Hepatocyte (in vitro differentiated cells): ENCODE results near the gene STIM1. TPM values are rescaled to one million over a fixed set of nuclear protein-coding genes. Genes with fewer than 3 reads are reported as not detected.
"Not testable (repeated sequence)": the region's sequence is repeated elsewhere in the genome, so short reads cannot be mapped to it uniquely, and the experiment has no call there.

Source experiments
- DNase-seq: peaks from one replicate; pipeline ENCODE4 v3.0.0-alpha.2; 2016; ENCODE audit warnings: low spot score
- H2AFZ ChIP-seq: fragments of 200-600 bp; sonication (generic); 2 replicates; pipeline ENCODE4 v1.6.0; 2016; ENCODE audit warnings: antibody characterized with exemption, mild to moderate bottlenecking
- H3K27ac ChIP-seq: fragments of 200-600 bp; sonication (generic); 2 replicates; pipeline ENCODE4 v1.5.1; 2016; ENCODE audit warnings: mild to moderate bottlenecking
- H3K27me3 ChIP-seq: fragments of 200-600 bp; sonication (generic); 2 replicates; pipeline ENCODE4 v1.6.1; 2016
- H3K36me3 ChIP-seq: fragments of 200-600 bp; sonication (generic); replicated peaks from 2 replicates; pipeline ENCODE4 v1.5.1; 2016; ENCODE audit warnings: low read depth; ENCODE audit not compliant: insufficient read depth
- H3K4me1 ChIP-seq: fragments of 200-600 bp; sonication (generic); 2 replicates; pipeline ENCODE4 v1.5.1; 2016; ENCODE audit warnings: mild to moderate bottlenecking, moderate library complexity; ENCODE audit not compliant: insufficient read depth
- H3K4me2 ChIP-seq: fragments of 200-600 bp; sonication (generic); 2 replicates; pipeline ENCODE4 v1.6.0; 2016
- H3K4me3 ChIP-seq: fragments of 200-600 bp; sonication (generic); 2 replicates; pipeline ENCODE4 v1.5.1; 2016; ENCODE audit warnings: mild to moderate bottlenecking
- H3K79me2 ChIP-seq: fragments of 200-600 bp; sonication (generic); 2 replicates; pipeline ENCODE4 v1.6.0; 2017; ENCODE audit warnings: mild to moderate bottlenecking
- H3K9me2 ChIP-seq: fragments of 200-600 bp; sonication (generic); replicated peaks from 2 replicates; pipeline ENCODE4 v1.6.0; 2017; ENCODE audit warnings: mild to moderate bottlenecking; ENCODE audit not compliant: insufficient read depth
- H3K9me3 ChIP-seq: fragments of 200-600 bp; sonication (generic); 2 replicates; pipeline ENCODE4 v1.5.1; 2016; ENCODE audit warnings: low read depth, mild to moderate bottlenecking
- H4K20me1 ChIP-seq: fragments of 200-600 bp; sonication (generic); 2 replicates; pipeline ENCODE4 v1.6.0; 2016; ENCODE audit warnings: mild to moderate bottlenecking; ENCODE audit not compliant: insufficient read depth, poor library complexity, severe bottlenecking
- CTCF ChIP-seq: fragments of 200-600 bp; sonication (generic); IDR thresholded peaks from 2 replicates; pipeline ENCODE4 v1.5.1; 2016; ENCODE audit warnings: antibody characterized with exemption, mild to moderate bottlenecking; ENCODE audit not compliant: poor library complexity
- EZH2 ChIP-seq: fragments of 200-600 bp; sonication (generic); IDR thresholded peaks from 2 replicates; pipeline ENCODE4 v1.6.1; 2016; ENCODE audit warnings: antibody characterized with exemption, mild to moderate bottlenecking, borderline replicate concordance
- EZH2phosphoT487 ChIP-seq: fragments of 200-600 bp; sonication (generic); IDR thresholded peaks from one replicate; pipeline ENCODE4 v1.6.1; 2018; ENCODE audit warnings: antibody characterized with exemption, mild to moderate bottlenecking, low read depth, moderate library complexity; ENCODE audit not compliant: unreplicated experiment, severe bottlenecking
- WGBS: methylation state at CpG from one replicate; pipeline ENCODE4 v1.1.6; 2016; ENCODE audit warnings: low lambda C conversion rate; ENCODE audit errors: missing lambda C conversion rate; 5-methylcytosine and 5-hydroxymethylcytosine counted together
- polyA plus RNA-seq: library from polyadenylated mRNA; unstranded; fragments of >200 nt; fragmentation: Nextera tagmentation; extraction: Ambion mirVana; gene quantifications from 2 replicates; pipeline ENCODE4 v1.2.1, GENCODE V29; 2016
- total RNA-seq: library from RNA; depleted of rRNA; stranded (reverse); fragments of >200 nt; gene quantifications from 2 replicates; pipeline ENCODE4 v1.2.3, GENCODE V29; 2014

STIM1 gene
- total and polyA plus RNA-seq, 2 experiments from 2014 or later = 18.5 to 19.6 TPM

- TF ChIP-seq CTCF (no peak), EZH2phosphoT487 (no peak), EZH2 (no peak)
- WGBS = 85% methylated on average over 2 of the region's 2 CpGs
- Histone ChIP-seq H3K27ac (no peak overlapping the region), H3K9me2 (no peaks in the 10 kb centered on the region), H3K27me3 (no peaks in the 10 kb centered on the region), H3K4me1 (peaks cover 15% of the 10 kb centered on the region), H3K36me3 (no peaks in the 10 kb centered on the region), H3K9me3 (no peaks in the 10 kb centered on the region), H3K79me2 (peaks cover 95% of the 10 kb centered on the region), H4K20me1 (no peaks in the 10 kb centered on the region), H3K4me3 (no peak overlapping the region), H3K4me2 (no peak overlapping the region), H2AFZ (no peak overlapping the region)
- no peak for DNase-seq
Measured at GRCh38 chr11:3860375-3860774, 4.9 kb downstream of the STIM1 start.

- H2AFZ ChIP-seq, H3K4me2 ChIP-seq, H3K4me3 ChIP-seq, H3K36me3 ChIP-seq, DNase-seq, H3K27me3 ChIP-seq, H3K27ac ChIP-seq, H3K9me2 ChIP-seq, H4K20me1 ChIP-seq, H3K9me3 ChIP-seq: not testable (repeated sequence)
- peaks cover 21% of the 10 kb centered on the region for H3K4me1 ChIP-seq
- H3K79me2 ChIP-seq = peaks cover 96% of the 10 kb centered on the region
- 79% methylated on average over 4 of the region's 4 CpGs for WGBS
Measured at GRCh38 chr11:3860898-3861393, 5.5 kb downstream of the STIM1 start.

- DNase-seq = no peak
- 59% methylated on average over 1 of the region's 1 CpG for WGBS
- H4K20me1 ChIP-seq = no peaks in the 10 kb centered on the region
Measured at GRCh38 chr11:3861683-3862082, 6.2 kb downstream of the STIM1 start.

More at GRCh38 chr11:3861683-3862082, 6.2 kb downstream of the STIM1 start:
- Histone ChIP-seq H3K4me3 (no peak overlapping the region), H3K9me2 (no peaks in the 10 kb centered on the region), H3K4me2 (no peak overlapping the region), H2AFZ (no peak overlapping the region), H3K27me3 (no peaks in the 10 kb centered on the region), H3K79me2 (peaks cover 93% of the 10 kb centered on the region), H3K27ac (no peak overlapping the region), H3K4me1 (peaks cover 17% of the 10 kb centered on the region), H3K36me3 (no peaks in the 10 kb centered on the region), H3K9me3 (no peaks in the 10 kb centered on the region)
- no peak for TF ChIP-seq EZH2
- TF ChIP-seq CTCF = no peak
- no peak for TF ChIP-seq EZH2phosphoT487
